ENCODE results near the gene ENOX1. TPM values are rescaled to one million over a fixed set of nuclear protein-coding genes. Genes with fewer than 3 reads are reported as not detected.
A peak's percentile ranks its signal among the peaks of the same experiment; 100 is the strongest.
"Not testable (repeated sequence)": the region's sequence is repeated elsewhere in the genome, so short reads cannot be mapped to it uniquely, and the experiment has no call there.

Gene ENOX1
- polyA plus RNA-seq, 3 donors: 8.5 to 11.1 (median 8.7) TPM

DNA sequence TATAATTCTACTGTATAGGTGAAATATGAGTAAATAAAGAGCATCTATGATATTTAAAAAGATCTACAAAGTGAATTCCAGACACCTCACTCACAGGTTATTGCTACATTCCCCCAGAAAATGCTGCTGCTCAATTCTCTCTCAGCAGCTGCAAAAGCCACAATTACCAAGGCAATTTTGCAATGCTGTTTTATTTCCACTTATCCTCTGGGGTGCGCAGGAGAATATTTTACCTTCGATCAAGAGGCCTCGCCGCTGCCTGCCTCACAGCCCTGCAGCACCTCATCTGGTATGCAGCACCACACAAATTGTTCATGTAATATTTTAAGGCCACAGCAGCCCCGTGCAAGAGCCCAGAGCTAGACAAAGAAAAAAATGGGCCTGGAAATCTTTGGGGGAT is 430.2 kb downstream of the ENOX1 start:
- no peak for DNase-seq

DNA sequence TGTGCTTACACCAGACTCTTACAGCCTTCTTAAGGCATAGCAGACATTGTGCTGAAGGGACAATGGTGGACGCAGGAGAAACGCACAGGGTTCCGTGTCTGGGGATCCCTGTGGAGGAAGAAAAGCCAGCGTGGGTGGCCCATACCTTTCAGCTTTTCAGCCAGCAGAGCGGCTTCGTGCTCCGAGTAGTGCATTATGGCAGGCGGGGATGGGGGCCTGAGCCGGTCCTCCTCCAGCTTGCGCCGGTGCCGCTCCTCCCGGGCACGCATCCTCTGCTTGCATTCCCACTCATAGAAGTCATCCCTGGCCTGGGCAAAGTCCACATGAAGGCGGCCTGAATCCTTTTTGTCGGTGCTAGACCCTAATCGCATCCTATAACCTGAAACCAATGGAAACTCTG is 431.0 kb downstream of the ENOX1 start:
- no peak for DNase-seq

DNA sequence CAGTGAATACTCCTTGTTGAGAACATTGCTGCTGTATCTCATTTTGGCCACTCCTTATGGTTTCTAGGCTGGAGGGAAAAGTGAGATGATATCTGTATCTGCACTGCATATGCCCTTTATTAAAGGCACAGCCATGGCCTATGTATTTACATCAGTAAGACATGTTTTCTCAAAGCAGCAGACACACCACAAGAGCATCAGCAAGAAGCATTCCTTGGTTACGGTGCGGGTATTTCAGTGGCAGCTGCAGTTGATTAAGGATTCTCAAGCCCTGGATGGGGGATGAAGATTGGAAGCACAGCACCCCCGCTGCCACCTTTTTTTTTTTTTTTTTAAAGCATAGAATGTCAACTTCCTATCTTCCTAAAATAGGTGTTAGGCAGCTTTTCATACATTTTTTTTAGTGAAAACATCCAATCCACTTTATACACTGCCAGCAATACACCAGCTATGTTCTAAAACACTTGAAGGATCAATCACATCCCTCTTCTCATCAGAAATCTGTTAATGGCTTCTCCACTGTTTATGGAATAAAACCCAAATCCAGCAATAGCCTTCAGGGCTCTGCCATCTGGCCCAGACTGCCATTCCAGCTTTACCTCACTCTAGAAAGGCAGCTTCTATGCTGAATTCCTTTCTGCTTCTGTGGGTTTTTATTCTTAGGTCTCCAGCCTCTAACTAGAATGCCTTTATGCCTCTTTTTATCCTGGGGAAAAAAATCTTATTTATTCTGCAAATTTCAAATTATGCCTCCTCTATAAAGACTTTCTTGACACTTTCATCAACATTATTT is 432.4 kb downstream of the ENOX1 start:
- no peak for DNase-seq

DNA sequence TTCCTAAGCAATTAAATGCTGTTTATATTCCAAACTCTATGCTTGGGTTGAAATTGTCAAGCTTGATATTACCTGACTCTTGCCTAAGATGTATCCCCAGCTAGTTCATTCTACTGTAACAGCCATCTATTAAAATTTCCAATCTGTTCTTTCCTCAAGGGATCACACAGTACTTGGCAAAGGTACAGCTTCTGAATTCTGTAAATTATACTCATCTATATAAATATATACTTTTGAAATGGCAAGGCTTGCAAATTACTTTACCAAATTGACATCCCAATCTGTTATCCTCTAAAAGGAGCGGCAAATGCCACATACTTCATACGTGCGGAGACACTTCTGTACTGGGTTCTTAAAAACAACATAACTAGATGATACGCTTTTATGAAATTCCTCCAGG is 433.1 kb downstream of the ENOX1 start:
- DNase-seq: no peak

DNA sequence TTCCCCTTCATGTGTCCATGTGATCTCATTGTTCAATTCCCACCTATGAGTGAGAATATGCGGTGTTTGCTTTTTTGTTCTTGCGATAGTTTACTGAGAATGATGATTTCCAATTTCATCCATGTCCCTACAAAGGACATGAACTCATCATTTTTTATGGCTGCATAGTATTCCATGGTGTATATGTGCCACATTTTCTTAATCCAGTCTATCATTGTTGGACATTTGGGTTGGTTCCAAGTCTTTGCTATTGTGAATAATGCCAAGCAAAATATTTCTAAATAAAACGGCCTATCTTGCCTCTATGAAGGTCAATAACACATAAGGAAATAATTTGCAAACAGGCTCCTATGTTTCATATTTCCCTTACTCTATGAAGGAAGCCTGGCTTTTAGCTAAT is 435.2 kb downstream of the ENOX1 start:
- not testable (repeated sequence) for DNase-seq

DNA sequence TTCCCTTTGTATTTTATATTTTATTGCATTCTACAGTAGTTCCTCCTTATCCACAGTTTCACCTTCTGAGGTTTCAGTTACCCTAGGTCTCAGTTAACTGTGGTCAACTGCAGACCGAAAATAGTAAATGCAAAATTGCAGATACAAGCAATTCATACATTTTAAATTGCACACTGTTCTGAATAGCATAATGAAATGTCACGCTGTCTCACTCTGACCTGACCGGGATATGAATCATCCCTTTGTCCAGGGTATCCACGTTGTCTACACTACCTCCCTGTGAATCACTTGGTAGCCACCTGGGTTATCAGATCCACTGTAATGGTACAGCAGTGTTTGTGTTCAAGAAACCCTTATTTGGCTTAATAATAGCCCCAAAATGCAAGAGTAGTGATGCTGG is 438.4 kb downstream of the ENOX1 start:
- DNase-seq: no peak

DNA sequence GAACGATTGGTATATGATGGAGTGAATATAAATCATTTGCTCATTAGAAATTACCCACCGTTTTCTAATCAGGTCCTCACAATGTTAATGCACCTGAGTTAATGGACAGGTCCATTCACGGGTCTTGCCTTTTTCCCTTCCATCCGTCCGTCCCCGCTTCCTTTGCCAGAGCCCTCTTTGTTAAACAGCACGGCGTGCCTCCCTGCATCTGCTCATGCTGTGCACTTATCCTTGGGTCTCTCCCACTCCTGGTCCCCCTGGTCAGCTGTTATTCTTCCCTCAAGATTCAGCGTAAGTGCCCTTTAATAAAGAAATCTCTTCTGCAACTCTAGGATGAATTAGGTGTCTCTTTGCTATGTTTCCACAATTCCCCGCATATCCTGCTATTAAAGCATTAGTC is 438.9 kb downstream of the ENOX1 start:
- DNase-seq: no peak

DNA sequence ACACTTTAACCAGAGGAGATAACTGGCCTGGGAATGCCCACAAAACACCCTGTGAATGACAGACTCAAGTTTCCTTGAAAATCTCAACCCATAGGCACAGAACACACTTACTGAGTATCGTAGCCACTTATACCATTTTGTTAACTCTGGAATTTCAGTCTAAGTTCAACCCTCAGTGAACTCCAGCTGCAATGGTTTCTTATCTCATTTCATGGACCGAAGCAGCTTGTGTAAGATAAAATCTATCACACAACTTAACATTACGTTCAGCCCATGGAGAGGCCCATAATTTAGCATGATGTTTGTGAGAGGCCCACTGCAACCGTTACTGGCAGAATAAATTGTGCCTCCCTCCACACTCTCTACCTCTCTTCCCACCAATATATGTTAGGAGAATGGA is 440.3 kb downstream of the ENOX1 start:
- DNase-seq: no peak

DNA sequence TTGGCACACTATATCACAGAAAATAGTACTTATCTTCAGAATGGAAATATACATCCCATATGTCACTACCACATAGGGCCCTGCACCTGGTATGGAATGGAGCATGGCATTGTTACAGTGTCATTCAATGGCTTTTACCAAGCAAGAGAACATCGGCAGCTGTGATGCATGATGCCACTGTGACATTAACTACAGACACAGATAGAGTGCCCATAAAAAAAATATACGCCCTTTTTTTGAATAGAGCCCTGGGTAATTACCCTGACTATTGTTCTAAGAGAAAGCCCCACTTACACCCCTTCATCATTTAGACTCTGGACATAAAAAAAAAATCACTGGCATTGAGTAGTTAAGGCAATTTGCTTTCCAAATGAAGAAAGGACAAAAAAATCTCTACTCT is 443.1 kb downstream of the ENOX1 start:
- DNase-seq: no peak

DNA sequence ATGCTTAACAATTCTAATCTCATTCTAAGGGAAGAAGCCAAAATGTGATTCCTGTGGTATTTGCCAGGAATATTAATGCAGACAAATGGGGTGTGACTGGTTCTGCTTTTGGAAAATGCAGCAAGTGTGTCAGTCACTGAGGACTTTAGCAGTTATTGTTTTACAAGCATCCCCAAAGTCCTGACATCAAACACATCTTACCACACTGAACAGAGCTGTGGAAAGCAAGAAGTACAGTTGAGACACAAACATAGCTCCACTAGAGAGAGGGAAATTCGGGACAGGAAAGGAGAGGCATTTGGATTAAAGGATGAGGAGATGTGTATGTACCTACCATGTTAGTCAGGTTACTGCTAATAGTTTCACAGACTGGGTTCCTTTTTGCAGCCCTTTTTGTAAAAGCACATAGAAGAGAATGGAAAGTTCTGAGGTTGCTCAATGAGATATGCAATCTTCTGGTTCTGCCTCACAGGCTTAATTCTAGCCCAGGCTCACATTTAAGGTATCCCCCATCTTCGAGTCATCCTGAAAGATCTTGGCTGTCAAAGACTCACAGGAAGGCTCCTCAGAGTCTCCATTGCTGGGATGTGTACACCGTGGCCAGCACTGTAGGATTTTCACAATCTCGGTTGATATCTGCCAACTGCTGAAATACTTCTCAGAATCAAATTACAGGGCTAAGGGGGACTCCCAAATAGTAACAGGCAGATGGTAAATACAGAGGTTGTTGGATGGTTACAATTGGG is 446.8 kb downstream of the ENOX1 start:
- no peak for DNase-seq

DNA sequence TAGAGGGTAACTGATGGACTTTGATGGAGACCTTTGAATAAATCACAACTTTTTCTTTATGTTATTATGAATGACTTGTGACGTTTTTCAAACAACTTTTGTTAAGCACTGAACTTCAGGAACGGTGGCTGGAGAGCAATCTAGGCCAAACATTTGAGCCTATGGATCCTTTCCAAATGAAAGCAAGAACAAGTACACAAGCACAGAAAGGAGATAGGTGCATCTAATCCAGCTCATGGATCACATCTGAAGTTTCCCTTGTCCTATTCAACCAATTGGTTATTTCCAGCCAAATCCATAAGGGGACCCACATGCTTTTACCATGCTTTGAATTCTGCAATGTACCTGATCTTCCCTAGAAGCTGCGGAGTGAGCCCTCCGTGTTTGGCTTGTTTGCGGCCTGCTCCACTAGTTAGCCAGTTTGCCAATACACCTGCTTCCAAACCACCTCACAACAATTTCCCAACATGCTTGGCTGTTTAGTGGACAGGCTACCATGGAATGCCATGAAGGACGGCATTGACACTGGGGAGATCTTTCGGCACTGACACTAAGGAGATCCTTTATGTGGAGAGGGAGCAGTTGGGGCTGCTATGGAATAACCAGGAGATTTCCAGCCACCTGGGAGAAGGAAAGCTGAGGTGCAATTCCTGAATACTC is 447.5 kb downstream of the ENOX1 start:
- no peak for DNase-seq

DNA sequence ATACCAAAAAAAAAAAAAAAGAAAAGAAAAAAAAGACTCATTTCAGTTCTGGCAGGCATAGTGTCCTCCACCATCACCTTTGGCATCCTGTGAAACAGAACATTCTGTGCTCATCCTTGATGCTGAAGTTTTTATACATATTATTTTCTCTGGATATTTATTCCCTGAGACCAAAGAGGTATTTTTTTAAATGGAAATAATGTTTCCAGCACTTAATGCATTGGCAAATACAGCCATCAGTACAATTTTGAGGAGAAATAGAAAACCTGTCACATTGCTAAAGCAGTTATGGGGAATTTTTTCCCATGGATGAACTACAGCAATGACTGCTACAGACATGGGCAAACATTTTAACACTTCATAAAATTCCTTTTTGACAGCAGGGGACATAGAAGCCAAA is 451.0 kb downstream of the ENOX1 start:
- DNase-seq: no peak

DNA sequence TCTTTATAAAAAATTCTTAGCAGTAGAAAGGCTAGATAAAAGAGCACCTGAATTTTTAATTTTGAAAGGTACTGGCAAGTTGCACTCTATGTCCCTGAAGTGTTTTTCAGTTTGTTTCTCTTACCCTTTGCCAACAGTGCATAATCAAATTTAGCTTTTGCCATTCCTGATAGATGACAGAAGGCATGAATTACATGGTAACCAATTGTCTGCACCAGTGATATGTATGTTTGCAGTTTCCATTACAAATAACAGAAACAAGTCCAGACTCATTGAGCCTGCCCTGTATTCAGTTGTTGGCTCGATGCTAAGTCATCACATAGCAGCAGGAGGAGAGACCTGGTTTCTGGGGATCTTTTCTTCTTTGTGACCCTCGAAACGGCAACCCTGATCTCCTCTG is 453.6 kb downstream of the ENOX1 start:
- DNase-seq: no peak

DNA sequence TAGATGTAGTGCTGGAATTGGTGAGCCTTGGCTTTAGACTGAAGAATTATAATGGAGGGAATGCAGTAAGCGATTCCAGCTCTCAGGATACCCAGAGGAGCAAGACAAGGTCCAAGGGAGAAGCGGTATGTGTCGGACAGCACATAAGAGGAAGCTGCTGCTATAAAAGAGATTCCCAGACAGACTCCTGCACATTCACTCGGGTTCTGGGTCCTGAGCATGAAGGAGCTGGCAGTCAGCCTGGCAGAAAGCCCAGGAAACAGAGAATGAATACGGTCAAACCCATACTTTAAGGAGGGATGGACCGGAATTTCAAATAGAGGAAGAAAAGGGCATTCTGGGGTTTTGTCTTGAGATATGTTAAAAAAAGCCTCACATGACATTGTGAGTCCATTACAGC is 455.1 kb downstream of the ENOX1 start:
- DNase-seq: no peak

DNA sequence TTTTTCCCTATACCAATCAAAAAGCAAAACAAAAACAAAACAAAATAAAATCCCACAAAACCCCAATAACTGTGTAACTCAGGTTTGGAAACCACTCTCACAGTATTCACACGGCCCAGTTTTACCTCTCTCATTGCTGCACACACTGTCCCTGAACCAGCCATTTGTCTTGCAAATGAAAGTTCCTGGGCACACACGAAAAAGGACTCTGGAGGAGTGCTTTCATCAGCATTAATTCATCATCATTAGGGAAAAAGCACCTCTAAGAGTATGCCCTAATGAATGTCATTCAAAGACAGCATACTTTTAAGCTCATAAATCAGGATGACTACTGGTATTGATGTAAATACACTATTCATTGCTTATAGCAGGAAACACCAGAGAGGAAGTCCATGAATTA is 457.1 kb downstream of the ENOX1 start:
- no peak for DNase-seq

DNA sequence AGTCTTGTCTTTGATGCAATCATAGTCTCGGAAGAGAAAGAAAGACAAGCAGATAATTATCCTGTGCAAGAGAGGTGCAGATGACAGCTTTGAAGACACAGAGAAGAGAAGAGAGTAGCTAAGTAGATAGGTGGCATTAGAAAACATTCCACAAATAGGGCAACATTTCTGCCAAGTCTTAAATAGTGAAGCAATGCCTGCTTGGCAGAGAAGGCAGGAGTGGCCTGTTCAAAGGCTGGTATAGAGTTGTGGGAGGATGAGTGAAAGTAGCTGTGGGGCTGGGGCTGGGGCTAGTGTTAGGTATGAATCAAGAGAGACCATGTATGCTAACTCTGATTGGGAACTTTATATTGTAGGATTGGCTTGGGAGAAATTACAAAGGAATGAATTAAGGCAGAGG is 457.9 kb downstream of the ENOX1 start:
- DNase-seq: no peak

DNA sequence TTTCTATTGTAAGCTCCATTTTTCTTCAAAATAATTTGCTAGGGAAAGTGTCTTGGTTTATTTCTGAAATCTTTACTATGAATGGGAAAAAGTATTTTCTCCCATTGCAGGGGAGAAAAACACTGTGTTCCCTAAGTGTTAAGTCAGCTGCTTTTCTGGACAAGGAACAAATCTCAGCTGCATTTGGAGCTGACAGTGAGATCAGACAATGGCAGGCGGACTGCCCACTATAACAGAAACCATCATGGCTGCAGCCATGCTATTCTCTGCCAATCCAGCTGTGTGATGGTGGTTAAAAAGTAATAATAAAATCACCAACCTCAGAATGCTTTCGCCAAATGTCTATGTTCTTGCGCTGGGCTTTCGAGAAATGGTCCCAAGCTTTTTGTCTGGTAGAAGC is 460.7 kb downstream of the ENOX1 start:
- DNase-seq: no peak

DNA sequence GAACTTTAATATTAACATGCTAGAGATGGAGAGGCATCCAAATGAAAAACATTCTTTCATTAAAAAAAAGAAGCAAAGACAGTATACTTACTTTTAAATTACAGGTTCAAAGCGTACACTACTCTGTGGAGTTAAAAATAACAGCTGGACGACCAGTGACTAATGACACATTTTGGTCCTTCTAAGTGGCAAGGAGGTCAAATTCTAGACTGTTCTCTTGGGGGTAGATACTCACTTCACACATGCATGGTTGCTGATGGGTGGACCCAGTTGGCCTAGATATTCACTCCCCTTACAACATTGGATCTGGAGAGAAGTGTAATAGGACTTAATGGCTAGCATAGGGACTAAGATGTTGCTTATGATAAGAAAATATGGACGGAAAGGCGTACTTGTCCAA is 461.1 kb downstream of the ENOX1 start:
- DNase-seq: no peak

DNA sequence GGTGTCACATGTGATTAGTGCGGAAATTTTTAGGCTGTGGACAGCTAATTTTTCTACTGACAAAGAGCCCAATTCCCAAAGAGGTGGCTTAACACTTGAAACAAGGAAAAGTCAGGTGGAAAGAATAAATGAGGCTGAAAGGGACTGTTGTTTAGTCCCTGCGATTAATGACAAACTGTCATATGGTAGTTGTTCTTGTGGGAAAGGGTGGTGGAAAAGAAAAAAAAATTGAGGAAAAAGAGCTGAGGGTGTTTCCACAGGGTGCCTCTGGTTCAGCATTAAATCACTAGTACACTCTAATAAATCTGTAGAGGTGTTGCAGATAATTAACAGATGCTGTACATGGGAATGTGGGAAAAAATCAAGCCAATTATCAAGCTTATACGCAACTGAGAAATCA is 462.6 kb downstream of the ENOX1 start:
- DNase-seq: no peak

DNA sequence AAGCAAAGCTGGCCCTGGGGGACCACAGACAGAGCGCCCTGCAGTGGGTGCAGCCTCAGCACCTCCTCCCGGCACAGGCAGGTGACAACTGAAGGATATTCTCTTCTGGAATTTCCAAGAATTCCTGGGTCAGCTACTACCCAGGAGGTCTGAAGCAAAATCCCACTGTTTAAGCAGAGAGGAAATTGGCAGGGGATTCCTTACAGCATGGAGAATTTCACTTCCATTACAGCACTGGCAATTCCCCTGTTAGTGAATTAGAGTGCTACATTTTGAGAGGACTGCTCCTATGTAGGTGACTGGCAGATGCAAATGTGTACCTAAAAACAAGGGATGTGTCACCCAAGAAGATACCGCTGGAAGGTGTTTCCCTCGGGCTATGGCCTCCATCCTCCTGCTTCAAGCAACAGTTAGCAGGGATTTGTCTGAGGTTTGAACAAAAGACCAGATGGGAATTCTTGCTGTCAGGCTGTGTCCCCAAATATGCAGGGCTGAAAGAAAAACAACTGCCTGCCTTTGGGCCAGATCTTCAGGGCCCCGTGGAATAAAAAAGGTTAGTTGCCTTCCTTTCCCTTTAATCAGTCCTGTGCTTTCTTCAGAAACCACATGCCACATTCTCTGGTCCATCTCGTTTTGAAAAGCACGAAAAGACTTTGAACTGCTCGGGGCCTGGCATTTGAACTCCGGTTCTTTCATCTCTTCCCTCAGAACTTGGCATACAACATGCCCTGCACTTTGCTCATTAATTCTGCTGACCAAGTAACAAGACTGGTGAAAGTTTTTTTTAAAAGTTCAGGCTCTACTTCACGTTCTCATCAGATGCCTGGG is 466.9 kb downstream of the ENOX1 start:
- no peak for DNase-seq

DNA sequence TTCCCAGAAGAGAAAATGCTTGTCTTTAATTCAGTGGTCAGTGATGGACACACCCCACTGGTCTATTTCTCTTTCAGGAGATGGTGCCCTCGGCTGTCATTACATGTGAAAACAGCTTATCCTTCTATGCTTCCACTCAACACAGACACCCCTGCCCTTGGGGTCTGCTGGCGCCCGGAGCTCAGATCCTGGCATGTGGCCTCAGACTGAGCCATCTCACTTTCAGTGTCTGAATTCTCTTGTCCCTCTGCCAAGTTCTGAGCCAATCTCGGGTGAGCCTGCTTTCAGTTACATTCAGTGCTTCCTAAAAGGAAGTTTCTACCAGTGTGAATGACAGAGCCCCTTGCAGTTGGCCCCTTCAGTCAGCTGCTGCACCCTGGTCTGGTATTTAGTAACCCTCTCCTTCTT is 469.8 kb downstream of the ENOX1 start:
- DNase-seq: peak; percentile 17

DNA sequence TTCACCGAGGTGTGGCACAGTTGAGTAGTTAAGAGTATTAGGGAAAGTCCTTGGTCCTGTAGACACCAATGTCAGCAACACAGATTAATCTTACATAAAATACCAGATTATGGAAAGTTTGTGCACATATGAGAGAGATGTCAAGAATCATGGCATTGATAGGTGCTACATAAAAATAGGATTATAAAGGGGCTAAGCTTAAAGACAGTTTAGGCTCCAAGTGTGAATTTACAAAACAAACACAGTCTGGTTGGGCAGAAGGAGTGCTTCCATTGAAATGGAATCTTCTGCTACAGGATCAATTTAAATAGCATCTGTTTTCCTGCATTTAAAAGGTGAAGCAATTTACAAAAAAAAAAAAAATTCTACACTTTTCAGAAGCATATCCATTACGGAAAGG is 470.5 kb downstream of the ENOX1 start:
- DNase-seq: no peak
